Stimulated activated CD4-positive, alpha-beta T cell treated with anti-CD3 and anti-CD28 coated beads, Interleukin-12 subunit alpha, Interleukin-12 subunit beta, amount 100 ng/mL, for 24 hours (primary cell): ENCODE measurements around the gene MYH9.
"Not testable (repeated sequence)": the region's sequence is repeated elsewhere in the genome, so short reads cannot be mapped to it uniquely, and the experiment has no call there.

Source experiments
- DNase-seq, 2 experiments: peaks; one replicate each; pipeline ENCODE4 v3.0.0-alpha.2; 2020; ENCODE audit warnings: low read depth in 2 of 2

The MYH9 gene

GRCh38 chr22:36413022-36413775 lies 25.4 kb upstream of the MYH9 start:
- DNase-seq, result no peak

- peak; percentile 15 to 37 for DNase-seq
Measured at GRCh38 chr22:36411589-36412258, 24.0 kb upstream of the MYH9 start.

- DNase-seq, result peak in 1 of 2 experiments; percentile 54
Measured at GRCh38 chr22:36409911-36410756, 22.4 kb upstream of the MYH9 start.

GRCh38 chr22:36409554-36409910 lies 21.8 kb upstream of the MYH9 start:
- DNase-seq, result not testable (repeated sequence)

- DNase-seq, result no peak
Measured at GRCh38 chr22:36409056-36409455, 21.3 kb upstream of the MYH9 start.

- no peak for DNase-seq
Measured at GRCh38 chr22:36406721-36407120, 19.0 kb upstream of the MYH9 start.

- no peak for DNase-seq
Measured at GRCh38 chr22:36405671-36406538, 18.1 kb upstream of the MYH9 start.

GRCh38 chr22:36405221-36405661 lies 17.5 kb upstream of the MYH9 start:
- DNase-seq, result no peak

GRCh38 chr22:36404446-36404845 lies 16.7 kb upstream of the MYH9 start:
- DNase-seq, result no peak

- DNase-seq, result no peak
Measured at GRCh38 chr22:36399472-36399778, 11.7 kb upstream of the MYH9 start.

GRCh38 chr22:36398601-36399471 lies 11.1 kb upstream of the MYH9 start:
- no peak for DNase-seq

GRCh38 chr22:36397131-36398093 lies 9.6 kb upstream of the MYH9 start:
- DNase-seq, result no peak

GRCh38 chr22:36395915-36396314 lies 8.1 kb upstream of the MYH9 start:
- DNase-seq, result no peak

- DNase-seq, result no peak
Measured at GRCh38 chr22:36395055-36395849, 7.5 kb upstream of the MYH9 start.

- DNase-seq, result no peak
Measured at GRCh38 chr22:36391638-36392037, 3.9 kb upstream of the MYH9 start.

- not testable (repeated sequence) for DNase-seq
Measured at GRCh38 chr22:36389122-36389521, 1.4 kb upstream of the MYH9 start.

- DNase-seq, result no peak
Measured at GRCh38 chr22:36387709-36387958, 133 bp downstream of the MYH9 start.

GRCh38 chr22:36386900-36387708 lies 663 bp downstream of the MYH9 start:
- DNase-seq, result no peak
